Endothelial cell of umbilical vein (primary cell): ENCODE results near the gene MAP4K1. TPM values are rescaled to one million over a fixed set of nuclear protein-coding genes. Genes with fewer than 3 reads are reported as not detected.

ENCODE experiments used
- BruUV-seq: library from RNA; stranded (reverse); fragments of 400-500 nt; replicated peaks from 2 replicates; lab custom pipeline; 2021; lab: Mats Ljungman, UMichigan
- CTCF ChIA-PET: fragments of 300-600, 350-600 bp; sonication (Branson Sonifier 250); formaldehyde crosslinking; loops from one replicate; lab custom pipeline; 2021; ENCODE audit warnings: antibody characterized with exemption, inconsistent platforms; lab: Charles Lee
- POLR2A ChIA-PET: fragments of 300-600, 350-600 bp; sonication (Branson Sonifier 250); formaldehyde crosslinking; loops from one replicate; lab custom pipeline; 2021; ENCODE audit warnings: antibody characterized with exemption, inconsistent platforms; lab: Charles Lee
- DNase-seq: peaks from one replicate; pipeline ENCODE4 v3.0.0-alpha.2; 2011; ENCODE audit warnings: low read depth, low spot score
- FAIRE-seq: peaks from 2 replicates; lab custom pipeline; 2011; peaks lifted over from hg19 to GRCh38; lab: Jason Lieb, UNC
- H2AFZ ChIP-seq: 2 replicates; pipeline ENCODE4 v1.6.0; 2012; ENCODE audit warnings: low read depth, low read length, control low read depth, inconsistent platforms
- H3K27ac ChIP-seq: 2 replicates; pipeline ENCODE4 v1.5.1; 2011; ENCODE audit warnings: low read depth, mild to moderate bottlenecking, control low read depth, low read length, moderate library complexity; ENCODE audit not compliant: insufficient read depth
- H3K27me3 ChIP-seq, 2 experiments: 2 replicates each; pipeline versions ENCODE4 v1.6.0 to v1.6.1; 2011; ENCODE audit warnings: low read length in 2 of 2, mixed read lengths in 1 of 2; ENCODE audit not compliant: control insufficient read depth in 2 of 2, insufficient read depth in 2 of 2
- H3K36me3 ChIP-seq, 2 experiments: 2 replicates in 1 of 2; 3 replicates in 1 of 2; pipeline ENCODE4 v1.5.1; 2011; ENCODE audit warnings: low read length in 2 of 2, mild to moderate bottlenecking in 1 of 2, moderate library complexity in 1 of 2; ENCODE audit not compliant: control insufficient read depth in 2 of 2, insufficient read depth in 2 of 2; ENCODE audit errors: extremely low read depth in 1 of 2
- H3K4me1 ChIP-seq: 3 replicates; pipeline ENCODE4 v1.5.1; 2011; ENCODE audit warnings: mild to moderate bottlenecking, low read length; ENCODE audit not compliant: control insufficient read depth, insufficient read depth; ENCODE audit errors: extremely low read depth
- H3K4me2 ChIP-seq: 2 replicates; pipeline ENCODE4 v1.6.1; 2011; ENCODE audit warnings: low read length, control low read depth, mixed read lengths; ENCODE audit not compliant: insufficient read depth
- H3K4me3 ChIP-seq, 3 experiments: fragments of 200-600 bp in 1 of 3; sonication (generic), shearing (Covaris generic) in 1 of 3; replicated peaks in 1 of 3; 2 replicates each; pipeline ENCODE4 v1.5.1; 2011 to 2016; ENCODE audit warnings: control low read depth in 3 of 3, low read length in 3 of 3, mild to moderate bottlenecking in 2 of 3, inconsistent platforms in 1 of 3, low read depth in 1 of 3, moderate library complexity in 1 of 3; ENCODE audit not compliant: insufficient read depth in 1 of 3
- H3K79me2 ChIP-seq: 2 replicates; pipeline ENCODE4 v1.6.0; 2012; ENCODE audit warnings: low read length, inconsistent platforms; ENCODE audit not compliant: control insufficient read depth, insufficient read depth
- H3K9ac ChIP-seq: replicated peaks from 2 replicates; pipeline ENCODE3; 2011; ENCODE audit warnings: low read length, control low read depth; ENCODE audit not compliant: insufficient read depth; ENCODE audit errors: extremely low read depth
- H3K9me1 ChIP-seq: replicated peaks from 3 replicates; pipeline ENCODE4 v1.6.0; 2011; ENCODE audit warnings: mild to moderate bottlenecking, low read length; ENCODE audit not compliant: control insufficient read depth, insufficient read depth; ENCODE audit errors: extremely low read depth
- H3K9me3 ChIP-seq: replicated peaks from 2 replicates; pipeline ENCODE4 v1.5.1; 2012; ENCODE audit warnings: low read length, inconsistent platforms; ENCODE audit not compliant: control insufficient read depth, insufficient read depth
- H4K20me1 ChIP-seq: replicated peaks from 2 replicates; pipeline ENCODE3; 2011; ENCODE audit warnings: mild to moderate bottlenecking, low read length; ENCODE audit not compliant: control insufficient read depth, insufficient read depth; ENCODE audit errors: extremely low read depth
- EZH2 ChIP-seq: IDR thresholded peaks from 2 replicates; pipeline ENCODE4 v1.6.1; 2012; ENCODE audit warnings: borderline replicate concordance, low read depth, mild to moderate bottlenecking, moderate library complexity, low read length, inconsistent platforms; ENCODE audit not compliant: severe bottlenecking
- FOS ChIP-seq: IDR thresholded peaks from 2 replicates; pipeline ENCODE4 v1.6.1; 2011; ENCODE audit warnings: mild to moderate bottlenecking, low read length, moderate library complexity, borderline replicate concordance; ENCODE audit not compliant: insufficient read depth
- GATA2 ChIP-seq: IDR thresholded peaks from 2 replicates; pipeline ENCODE4 v1.7.0; 2011; ENCODE audit warnings: low read depth, mild to moderate bottlenecking, moderate library complexity, mixed read lengths, low read length; ENCODE audit not compliant: insufficient read length, insufficient read depth
- JUN ChIP-seq: IDR thresholded peaks from 2 replicates; pipeline ENCODE4 v1.6.1; 2011; ENCODE audit warnings: borderline replicate concordance, low read depth; ENCODE audit not compliant: insufficient read length, insufficient read depth
- MYC ChIP-seq: IDR thresholded peaks from one replicate; pipeline ENCODE4 v1.6.1; 2011; ENCODE audit warnings: mild to moderate bottlenecking, low read depth, low read length
- POLR2A ChIP-seq: IDR thresholded peaks from 2 replicates; pipeline ENCODE4 v1.6.1; 2012; ENCODE audit warnings: low read depth, mild to moderate bottlenecking, control low read depth, low read length
- POLR2AphosphoS5 ChIP-seq: IDR thresholded peaks from 2 replicates; pipeline ENCODE4 v1.6.1; 2012; ENCODE audit warnings: low read depth, mild to moderate bottlenecking, control low read depth, low read length, moderate library complexity; ENCODE audit not compliant: insufficient read depth
- dilution Hi-C: fragments of 300-500 bp; cut with MboI; formaldehyde crosslinking; loops from one replicate; pipeline ENCODE4 v1.15.0; 2019; ENCODE audit warnings: low sequenced_read_pairs; ENCODE audit not compliant: extremely low pct_ligation_motif_present
- intact Hi-C: fragments of 100-400 bp; cut with micrococcal nuclease; formaldehyde crosslinking; loops from one replicate; pipeline ENCODE4 v1.10.0; 2022
- polyA plus RNA-seq, 4 experiments: library from polyadenylated mRNA; depleted of rRNA in 3 of 4; stranded (reverse) in 3 of 4; unstranded in 1 of 4; fragments of >200 nt; gene quantifications; 2 replicates each; pipeline versions ENCODE4 v1.2.1 to v1.2.3, GENCODE V29; 2011 to 2012; ENCODE audit warnings: missing spikeins in 1 of 4
- total RNA-seq: library from RNA; stranded (reverse); gene quantifications from 2 replicates; pipeline ENCODE4 v1.2.3, GENCODE V29; 2021
- TF ChIP-seq, protein P1 (sequence below), 2 donors: IDR thresholded peaks; 1 replicate in 1 of 2; 2 replicates in 1 of 2; pipeline ENCODE4 v1.5.1; 2011; ENCODE audit warnings: low read length in 2 of 2, mild to moderate bottlenecking in 2 of 2, moderate library complexity in 2 of 2, control low read depth in 1 of 2, inconsistent platforms in 1 of 2, low read depth in 1 of 2; ENCODE audit not compliant: insufficient read depth in 1 of 2; ENCODE audit errors: extremely low read depth in 1 of 2
- TF ChIP-seq, protein P2 (sequence below): IDR thresholded peaks from 2 replicates; pipeline ENCODE4 v1.6.1; 2011; ENCODE audit not compliant: insufficient read depth, insufficient read length

MAP4K1 gene
- total and polyA plus RNA-seq, 2 donors (not counting 3 experiments of a cell fraction or from before 2014, with no cell fraction given): 0.12 to 1.6 TPM

DNA sequence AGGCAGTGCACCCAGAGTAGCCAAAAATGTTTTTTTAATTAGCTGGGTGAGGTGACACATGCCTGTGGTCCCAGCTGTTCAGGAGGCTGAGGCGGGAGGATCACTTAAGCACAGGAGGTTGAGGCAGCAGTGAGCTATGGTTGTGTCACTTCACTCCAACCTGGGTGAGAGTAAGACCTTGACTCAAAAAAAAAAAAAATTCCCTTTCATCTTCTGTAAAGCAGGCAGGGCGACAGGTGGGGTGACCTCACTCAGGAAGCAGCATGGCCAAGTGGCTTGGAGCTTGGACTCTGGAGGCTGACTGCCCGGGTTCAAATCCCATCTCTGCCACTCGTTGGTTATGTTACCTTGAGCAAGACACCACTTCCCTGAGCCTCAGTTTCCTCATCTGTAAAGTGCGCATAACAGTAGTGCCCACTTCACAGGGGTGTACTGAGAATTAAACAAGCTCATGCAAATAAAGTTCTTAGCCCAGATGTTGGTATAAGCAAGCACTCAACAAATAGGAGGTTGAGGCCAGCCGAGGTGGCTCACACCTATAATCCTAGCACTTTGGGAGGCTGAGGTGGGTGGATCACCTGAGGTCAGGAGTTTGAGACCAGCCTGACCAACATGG lies 48.3 kb downstream of the MAP4K1 start:
- BruUV-seq: no TSS peak
- dilution Hi-C loops: no loop called here
- no peaks in the 10 kb centered on the region for H4K20me1 ChIP-seq
- H3K4me3 ChIP-seq: no peak overlapping the region
- H3K36me3 ChIP-seq: no peaks in the 10 kb centered on the region
- POLR2A ChIA-PET: no interaction called here
- FAIRE-seq: no peak
- peaks cover 2 to 6% of the 10 kb centered on the region in 2 experiments for H3K27me3 ChIP-seq
- CTCF ChIA-PET: interaction anchor here (1.0 kb wide), 1 partner anchor 10 kb away, joined by 3 read pairs; no protein-coding TSS in a partner anchor
- H3K4me1 ChIP-seq: no peaks in the 10 kb centered on the region
- H3K27ac ChIP-seq: no peak overlapping the region
- no peak overlapping the region for H3K9ac ChIP-seq
- no peaks in the 10 kb centered on the region for H3K9me3 ChIP-seq
- H2AFZ ChIP-seq: no peak overlapping the region
- H3K4me2 ChIP-seq: no peak overlapping the region
- TF ChIP-seq, protein P1, sequence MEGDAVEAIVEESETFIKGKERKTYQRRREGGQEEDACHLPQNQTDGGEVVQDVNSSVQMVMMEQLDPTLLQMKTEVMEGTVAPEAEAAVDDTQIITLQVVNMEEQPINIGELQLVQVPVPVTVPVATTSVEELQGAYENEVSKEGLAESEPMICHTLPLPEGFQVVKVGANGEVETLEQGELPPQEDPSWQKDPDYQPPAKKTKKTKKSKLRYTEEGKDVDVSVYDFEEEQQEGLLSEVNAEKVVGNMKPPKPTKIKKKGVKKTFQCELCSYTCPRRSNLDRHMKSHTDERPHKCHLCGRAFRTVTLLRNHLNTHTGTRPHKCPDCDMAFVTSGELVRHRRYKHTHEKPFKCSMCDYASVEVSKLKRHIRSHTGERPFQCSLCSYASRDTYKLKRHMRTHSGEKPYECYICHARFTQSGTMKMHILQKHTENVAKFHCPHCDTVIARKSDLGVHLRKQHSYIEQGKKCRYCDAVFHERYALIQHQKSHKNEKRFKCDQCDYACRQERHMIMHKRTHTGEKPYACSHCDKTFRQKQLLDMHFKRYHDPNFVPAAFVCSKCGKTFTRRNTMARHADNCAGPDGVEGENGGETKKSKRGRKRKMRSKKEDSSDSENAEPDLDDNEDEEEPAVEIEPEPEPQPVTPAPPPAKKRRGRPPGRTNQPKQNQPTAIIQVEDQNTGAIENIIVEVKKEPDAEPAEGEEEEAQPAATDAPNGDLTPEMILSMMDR (IDR thresholded peaks at IDR 0.05; ENCODE audit: extremely low read depth in 1 of 2, insufficient read depth in 1 of 2, low read depth in 1 of 2, low read length in 2 of 2): no peak
- TF ChIP-seq MYC: no peak
- no peak for TF ChIP-seq POLR2A
- no peak for TF ChIP-seq EZH2
- no peak for TF ChIP-seq JUN
- TF ChIP-seq, protein P2, sequence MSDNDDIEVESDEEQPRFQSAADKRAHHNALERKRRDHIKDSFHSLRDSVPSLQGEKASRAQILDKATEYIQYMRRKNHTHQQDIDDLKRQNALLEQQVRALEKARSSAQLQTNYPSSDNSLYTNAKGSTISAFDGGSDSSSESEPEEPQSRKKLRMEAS: no peak
- no peak for TF ChIP-seq FOS
- no peak for TF ChIP-seq POLR2AphosphoS5
- no peak for TF ChIP-seq GATA2
- H3K79me2 ChIP-seq: no peaks in the 10 kb centered on the region
- no peaks in the 10 kb centered on the region for H3K9me1 ChIP-seq
- no peak for DNase-seq
- intact Hi-C loops: no loop called here
